Lung microvascular endothelial cell (primary cell): ENCODE measurements around the gene NUDT4B. TPM values are rescaled to one million over a fixed set of nuclear protein-coding genes. Genes with fewer than 3 reads are reported as not detected.

Experiments
- total RNA-seq: library from RNA; depleted of rRNA; stranded (reverse); fragments of >200 nt; gene quantifications from 2 replicates; pipeline ENCODE4 v1.2.1, GENCODE V29; 2014

NUDT4B gene
- total RNA-seq, 1 donor from 2014 or later: 7.3 TPM

Other genes starting within 250 kb of the NUDT4B start
- 1.4 and 5.2 TPM in 2 replicates for gene NBPF14, start 152.8 kb upstream of the NUDT4B start, total RNA-seq
- gene PDE4DIP, start 95.7 kb downstream of the NUDT4B start, total RNA-seq: 3.4 and 5.9 TPM in 2 replicates